Measurements from ENCODE around the gene MYMK. TPM values are rescaled to one million over a fixed set of nuclear protein-coding genes. Genes with fewer than 3 reads are reported as not detected.

MYMK gene
- total RNA-seq, 1 donor from 2014 or later: not detected

DNA sequence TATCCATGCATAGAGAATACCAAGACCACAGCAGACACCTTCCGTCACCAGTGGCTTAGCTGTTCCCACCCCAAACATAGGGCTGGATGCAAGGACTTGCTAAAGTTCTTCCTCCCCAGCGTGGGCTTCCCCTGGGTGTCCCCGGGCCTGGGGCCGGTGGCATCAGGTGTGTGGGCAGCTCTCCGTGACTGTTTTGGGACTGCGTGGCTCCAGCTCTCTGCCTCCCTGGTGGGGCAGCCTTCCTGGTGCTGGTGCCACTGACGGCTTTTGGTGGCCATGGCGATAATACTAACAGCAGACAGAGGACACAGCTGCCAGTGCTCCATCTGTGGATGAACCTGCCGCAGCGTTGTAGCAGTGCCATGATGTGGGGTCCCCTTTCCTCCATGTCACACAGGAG is 60.1 kb downstream of the MYMK start:
- Mint-ChIP-seq H3K4me3 (ENCODE audit: unreplicated experiment) (peak overlapping the region; percentile 38), H3K27ac (ENCODE audit: unreplicated experiment) (peak overlapping the region; percentile 66), H3K4me1 (ENCODE audit: low read depth, unreplicated experiment) (peaks cover 36% of the 10 kb centered on the region), H3K27me3 (ENCODE audit: unreplicated experiment) (peaks cover 16% of the 10 kb centered on the region), H3K9me3 (ENCODE audit: unreplicated experiment) (peaks cover 23% of the 10 kb centered on the region), H3K36me3 (ENCODE audit: unreplicated experiment) (no peaks in the 10 kb centered on the region)
- DNase-seq: no peak
- TF ChIP-seq, protein P1, sequence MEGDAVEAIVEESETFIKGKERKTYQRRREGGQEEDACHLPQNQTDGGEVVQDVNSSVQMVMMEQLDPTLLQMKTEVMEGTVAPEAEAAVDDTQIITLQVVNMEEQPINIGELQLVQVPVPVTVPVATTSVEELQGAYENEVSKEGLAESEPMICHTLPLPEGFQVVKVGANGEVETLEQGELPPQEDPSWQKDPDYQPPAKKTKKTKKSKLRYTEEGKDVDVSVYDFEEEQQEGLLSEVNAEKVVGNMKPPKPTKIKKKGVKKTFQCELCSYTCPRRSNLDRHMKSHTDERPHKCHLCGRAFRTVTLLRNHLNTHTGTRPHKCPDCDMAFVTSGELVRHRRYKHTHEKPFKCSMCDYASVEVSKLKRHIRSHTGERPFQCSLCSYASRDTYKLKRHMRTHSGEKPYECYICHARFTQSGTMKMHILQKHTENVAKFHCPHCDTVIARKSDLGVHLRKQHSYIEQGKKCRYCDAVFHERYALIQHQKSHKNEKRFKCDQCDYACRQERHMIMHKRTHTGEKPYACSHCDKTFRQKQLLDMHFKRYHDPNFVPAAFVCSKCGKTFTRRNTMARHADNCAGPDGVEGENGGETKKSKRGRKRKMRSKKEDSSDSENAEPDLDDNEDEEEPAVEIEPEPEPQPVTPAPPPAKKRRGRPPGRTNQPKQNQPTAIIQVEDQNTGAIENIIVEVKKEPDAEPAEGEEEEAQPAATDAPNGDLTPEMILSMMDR (IDR thresholded peaks at IDR 0.05; ENCODE audit: partially characterized antibody, unreplicated experiment): no peak

Other genes starting within 250 kb of the MYMK start
- not detected for gene ABO, start 249.8 kb downstream of the MYMK start, total RNA-seq (ENCODE audit: unreplicated experiment)
- 15.0 TPM for gene SURF6, start 188.8 kb downstream of the MYMK start, total RNA-seq (ENCODE audit: unreplicated experiment)
- 35.7 TPM for gene MED22, start 176.8 kb downstream of the MYMK start, total RNA-seq (ENCODE audit: unreplicated experiment)
- gene RPL7A, start 176.7 kb downstream of the MYMK start, total RNA-seq (ENCODE audit: unreplicated experiment): 1,442 TPM
- gene SURF1, start 168.5 kb downstream of the MYMK start, total RNA-seq (ENCODE audit: unreplicated experiment): 56.1 TPM
- gene SURF2, start 168.4 kb downstream of the MYMK start, total RNA-seq (ENCODE audit: unreplicated experiment): 24.0 TPM
- 111 TPM for gene SURF4, start 148.9 kb downstream of the MYMK start, total RNA-seq (ENCODE audit: unreplicated experiment)
- 2.6 TPM for gene STKLD1, start 148.6 kb downstream of the MYMK start, total RNA-seq (ENCODE audit: unreplicated experiment)
- gene REXO4, start 106.9 kb downstream of the MYMK start, total RNA-seq (ENCODE audit: unreplicated experiment): 20.4 TPM
- 27.9 TPM for gene ADAMTS13, start 102.6 kb downstream of the MYMK start, total RNA-seq (ENCODE audit: unreplicated experiment)
- 45.4 TPM for gene CACFD1, start 65.0 kb downstream of the MYMK start, total RNA-seq (ENCODE audit: unreplicated experiment)
- 104 TPM for gene SLC2A6, start 45.9 kb downstream of the MYMK start, total RNA-seq (ENCODE audit: unreplicated experiment)
- 1.3 TPM for gene ADAMTSL2, start 9.7 kb upstream of the MYMK start, total RNA-seq (ENCODE audit: unreplicated experiment)
- gene FAM163B, start 84.4 kb upstream of the MYMK start, total RNA-seq (ENCODE audit: unreplicated experiment): 0.51 TPM
- 1.8 TPM for gene DBH, start 111.4 kb upstream of the MYMK start, total RNA-seq (ENCODE audit: unreplicated experiment)
- gene SARDH, start 213.4 kb upstream of the MYMK start, total RNA-seq (ENCODE audit: unreplicated experiment): 2.0 TPM

Measured in glutamatergic neuron (in vitro differentiated cells).